ENCODE data around the gene SLC9A9.

The SLC9A9 gene

DNA sequence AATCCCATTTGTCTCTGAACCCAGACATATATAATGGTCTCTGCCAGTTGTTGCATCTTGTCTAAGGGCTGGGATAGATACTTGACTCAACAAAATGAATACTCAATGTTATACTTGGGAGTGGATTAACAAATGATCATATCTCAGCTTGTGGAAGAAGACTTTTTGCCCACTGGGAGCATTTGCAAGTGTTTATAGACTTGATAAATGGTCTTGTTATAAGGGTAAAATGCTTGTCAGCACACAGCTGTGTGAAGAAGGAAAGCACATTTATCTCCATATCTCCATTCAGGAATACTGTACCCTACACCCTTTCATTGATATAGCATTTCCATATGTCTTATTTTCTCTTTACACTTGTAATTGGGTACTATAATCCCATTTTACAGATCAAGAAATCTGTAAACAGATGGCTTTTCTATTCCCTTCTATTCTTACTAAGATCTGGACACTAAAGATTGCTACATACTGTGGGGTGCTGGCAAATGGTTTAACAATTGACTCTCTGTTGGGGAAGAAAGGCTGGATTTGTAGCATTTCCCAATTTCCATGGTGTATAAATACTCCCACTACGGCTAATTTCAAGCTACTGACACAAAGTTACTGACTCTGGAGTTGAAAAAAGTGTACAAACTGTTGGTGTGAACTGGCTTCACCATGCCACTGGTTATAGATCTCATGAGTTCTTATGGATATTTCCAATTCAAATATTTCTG is 574.1 kb downstream of the SLC9A9 start:
- H3K4me3 ChIP-seq (ENCODE audit: low read length): no peak overlapping the region
- TF ChIP-seq ZNF274 (IDR thresholded peaks at IDR 0.05; ENCODE audit: low read depth, low read length): no peak

DNA sequence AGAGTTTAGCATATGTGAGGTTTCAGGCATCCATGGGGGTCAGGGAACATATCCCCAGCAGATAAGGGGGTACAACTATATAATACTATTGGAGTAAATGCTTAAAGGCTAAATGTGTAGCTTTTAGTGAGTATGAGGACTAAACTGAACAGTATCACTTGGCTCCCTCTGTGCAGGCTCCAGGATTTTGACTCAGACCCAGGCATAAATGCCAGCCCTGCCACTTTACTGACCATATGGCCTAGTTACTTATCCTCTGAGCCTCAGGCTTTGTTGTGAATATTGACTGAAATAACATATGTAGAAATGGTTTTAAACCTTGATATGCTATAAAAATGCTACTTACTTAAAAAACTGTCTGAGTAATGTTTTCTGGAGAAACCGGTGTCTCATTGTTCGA is 577.1 kb downstream of the SLC9A9 start:
- no peak for TF ChIP-seq ZNF274 (IDR thresholded peaks at IDR 0.05; ENCODE audit: low read depth, low read length)
- no peak overlapping the region for H3K4me3 ChIP-seq (ENCODE audit: low read length)

DNA sequence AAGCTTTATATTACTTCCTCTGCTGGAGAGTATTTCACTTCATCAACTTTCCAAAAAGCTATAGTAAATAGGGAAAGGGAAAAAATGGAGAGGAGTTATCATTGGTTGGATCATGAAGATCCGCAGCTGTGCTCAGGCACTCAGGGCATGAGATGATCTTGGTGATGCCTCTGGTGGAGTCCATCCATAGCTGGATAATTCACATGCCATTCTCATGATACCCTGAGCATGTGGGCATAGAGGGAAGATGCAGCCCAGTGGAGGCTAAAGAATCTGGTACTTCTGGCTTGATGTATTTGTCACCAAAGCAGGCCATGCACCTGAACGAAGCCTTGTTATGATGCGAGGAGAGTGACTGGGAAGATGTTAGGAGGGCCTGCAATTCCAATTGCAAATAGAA is 578.5 kb downstream of the SLC9A9 start:
- no peak for TF ChIP-seq ZNF274 (IDR thresholded peaks at IDR 0.05; ENCODE audit: low read depth, low read length)
- no peak overlapping the region for H3K4me3 ChIP-seq (ENCODE audit: low read length)

DNA sequence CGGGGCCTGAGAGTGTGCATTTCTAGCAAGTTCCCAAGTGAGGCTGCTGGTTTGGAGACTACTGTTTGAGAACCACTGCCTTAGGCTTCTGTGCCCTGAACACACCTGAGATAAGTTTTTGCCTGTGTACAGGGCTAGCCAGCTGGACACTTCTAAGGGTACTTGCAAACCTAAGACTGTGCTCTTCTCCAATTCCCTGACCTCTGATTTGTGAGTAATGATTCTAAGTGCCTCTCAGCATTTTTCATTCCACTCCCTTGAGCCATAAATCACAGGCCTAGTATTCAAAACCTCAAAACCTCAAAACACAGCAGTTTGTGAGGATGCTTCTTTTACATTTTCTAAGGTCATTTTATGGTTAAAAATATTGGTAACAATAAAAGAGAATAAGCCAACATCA is 580.3 kb downstream of the SLC9A9 start:
- TF ChIP-seq ZNF274 (IDR thresholded peaks at IDR 0.05; ENCODE audit: low read depth, low read length): no peak

DNA sequence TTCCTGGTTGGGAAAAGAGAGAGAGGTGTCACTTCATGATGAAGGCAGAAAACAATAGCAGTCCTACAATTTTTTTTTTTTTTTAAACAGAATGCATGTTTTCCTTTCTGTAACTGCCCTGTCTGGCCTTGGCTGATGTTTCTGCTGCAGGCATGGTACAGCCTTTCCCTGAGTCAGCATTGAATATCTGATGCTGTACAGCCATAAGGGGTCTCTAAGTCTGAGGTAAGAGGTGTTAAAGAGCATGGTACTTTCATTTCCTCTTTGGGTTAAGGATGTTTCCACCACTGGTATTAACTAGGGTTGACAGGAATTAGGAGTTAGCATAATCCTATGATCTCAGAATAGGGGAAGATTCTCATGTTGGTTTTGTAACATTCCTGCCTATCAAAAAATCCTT is 581.3 kb downstream of the SLC9A9 start:
- H3K4me3 ChIP-seq (ENCODE audit: low read length): no peak overlapping the region
- TF ChIP-seq ZNF274 (IDR thresholded peaks at IDR 0.05; ENCODE audit: low read depth, low read length): no peak

More for the DNA sequence above, 580.3 kb downstream of the SLC9A9 start:
- H3K4me3 ChIP-seq (ENCODE audit: low read length): no peak overlapping the region

DNA sequence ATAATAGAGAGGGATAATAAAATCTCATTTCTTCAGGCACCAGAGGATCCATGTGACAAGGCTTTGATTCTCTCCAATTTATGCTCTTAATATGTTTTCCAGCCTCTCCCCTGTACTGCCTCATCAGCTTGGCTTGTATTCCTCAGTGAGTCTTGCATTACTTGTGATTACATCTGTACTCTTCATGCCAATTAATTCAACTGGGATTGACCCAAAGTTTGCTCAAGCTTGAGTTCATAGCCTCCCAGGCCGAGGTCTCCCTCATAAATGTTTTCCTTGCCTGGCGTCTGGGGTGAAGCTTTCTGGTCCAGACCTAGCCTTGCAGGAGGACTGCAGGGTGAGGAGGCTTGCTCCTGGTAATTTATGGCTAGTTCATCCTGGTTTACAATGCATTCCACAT is 581.8 kb downstream of the SLC9A9 start:
- no peak overlapping the region for H3K4me3 ChIP-seq (ENCODE audit: low read length)
- no peak for TF ChIP-seq ZNF274 (IDR thresholded peaks at IDR 0.05; ENCODE audit: low read depth, low read length)

DNA sequence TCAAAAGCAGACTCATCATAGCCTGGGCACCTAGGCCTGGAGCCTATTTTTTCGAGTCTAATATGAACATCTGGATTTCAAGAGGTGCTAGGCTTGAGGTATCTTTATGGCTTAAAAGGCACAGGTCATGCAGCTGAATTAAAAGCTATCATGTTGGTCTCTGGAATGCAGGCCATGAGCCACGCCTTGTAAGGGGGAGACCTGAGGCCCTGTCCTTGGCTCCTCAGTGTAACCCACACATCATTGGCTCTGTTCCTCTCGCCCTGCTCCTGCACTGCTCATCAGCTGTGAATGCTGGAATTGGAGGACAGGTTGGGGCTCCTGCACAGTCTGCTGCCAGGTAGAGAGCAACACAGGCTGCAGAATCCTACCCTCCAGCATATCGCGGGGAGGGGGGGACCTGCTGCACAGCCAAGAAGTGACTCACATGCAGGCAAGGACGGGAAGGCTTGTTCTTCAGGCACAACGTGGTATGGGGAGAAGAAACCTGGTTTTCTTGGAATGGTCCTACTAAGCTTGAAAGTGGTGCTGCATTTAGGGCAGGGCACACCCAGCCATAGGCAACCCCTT is 582.7 kb downstream of the SLC9A9 start:
- H3K4me3 ChIP-seq (ENCODE audit: low read length): no peak overlapping the region
- TF ChIP-seq ZNF274 (IDR thresholded peaks at IDR 0.05; ENCODE audit: low read depth, low read length): no peak

DNA sequence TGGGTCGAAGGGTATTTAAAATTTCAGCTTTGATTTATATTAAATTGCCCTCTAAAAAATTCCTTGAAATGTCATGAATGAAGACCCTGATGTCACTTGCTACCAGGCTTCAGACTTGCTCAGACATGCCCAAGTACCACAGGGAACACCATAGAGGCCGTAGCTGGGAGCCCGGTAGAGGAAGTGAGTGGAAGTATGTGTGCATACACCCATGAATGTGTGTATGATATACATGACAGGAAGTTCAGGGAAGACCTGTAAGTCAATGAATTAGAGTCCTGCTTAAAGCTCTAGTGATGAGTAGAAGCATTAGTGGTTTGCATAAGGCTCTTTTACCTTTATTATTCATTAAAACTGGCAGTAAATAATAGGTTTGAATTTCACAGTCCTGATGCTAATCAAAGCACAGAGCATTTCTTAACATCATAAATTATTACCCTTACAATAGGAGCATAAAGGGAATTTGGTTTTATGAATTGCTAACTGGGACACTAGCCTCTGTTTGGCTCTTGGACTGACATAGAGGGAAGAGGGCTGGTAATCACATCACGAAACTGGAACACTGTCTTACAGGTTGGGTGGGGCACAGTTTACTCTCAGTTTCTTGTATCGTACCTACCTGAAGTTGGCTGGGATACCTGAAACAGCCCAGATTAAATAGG is 584.3 kb downstream of the SLC9A9 start:
- H3K4me3 ChIP-seq (ENCODE audit: low read length): no peak overlapping the region
- TF ChIP-seq ZNF274 (IDR thresholded peaks at IDR 0.05; ENCODE audit: low read depth, low read length): no peak

DNA sequence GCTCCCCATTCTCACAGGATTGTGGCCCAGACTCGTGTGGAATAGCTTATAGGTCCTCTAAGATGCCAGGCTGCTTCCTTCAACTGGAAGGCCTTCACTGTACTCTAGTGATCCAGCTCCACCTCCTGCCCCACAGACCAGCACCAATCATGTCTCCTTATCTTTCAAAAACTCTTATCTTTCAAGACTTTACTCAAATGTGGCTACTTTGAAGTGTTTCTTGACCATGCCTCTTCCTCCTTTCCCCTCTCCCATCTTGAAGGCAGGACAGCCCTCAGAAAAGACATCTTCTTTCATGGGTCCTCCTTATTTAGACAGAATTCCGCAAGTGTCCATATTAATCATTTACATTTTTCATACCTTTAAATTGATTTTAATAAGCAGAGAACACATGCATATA is 586.4 kb downstream of the SLC9A9 start:
- no peak overlapping the region for H3K4me3 ChIP-seq (ENCODE audit: low read length)
- no peak for TF ChIP-seq ZNF274 (IDR thresholded peaks at IDR 0.05; ENCODE audit: low read depth, low read length)

DNA sequence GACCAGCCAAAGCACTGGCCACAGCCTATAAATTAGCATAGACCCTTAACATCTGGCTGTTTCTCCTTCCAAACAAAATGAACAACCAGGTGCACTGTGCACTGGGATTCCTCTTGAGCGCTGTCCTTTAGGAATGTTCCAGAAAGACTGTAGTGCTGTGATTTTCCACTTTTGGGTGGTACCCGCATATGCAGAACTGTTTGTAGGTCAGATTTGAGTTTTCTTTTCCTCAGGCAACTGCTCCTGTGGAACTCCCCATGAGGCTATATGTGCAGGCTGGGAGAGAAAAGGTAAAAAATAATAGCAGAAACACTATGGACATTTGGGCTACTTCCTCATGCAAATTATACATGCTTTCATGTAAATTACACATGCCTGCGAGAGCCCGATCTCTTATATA is 589.6 kb downstream of the SLC9A9 start:
- no peak for TF ChIP-seq ZNF274 (IDR thresholded peaks at IDR 0.05; ENCODE audit: low read depth, low read length)
- H3K4me3 ChIP-seq (ENCODE audit: low read length): no peak overlapping the region

DNA sequence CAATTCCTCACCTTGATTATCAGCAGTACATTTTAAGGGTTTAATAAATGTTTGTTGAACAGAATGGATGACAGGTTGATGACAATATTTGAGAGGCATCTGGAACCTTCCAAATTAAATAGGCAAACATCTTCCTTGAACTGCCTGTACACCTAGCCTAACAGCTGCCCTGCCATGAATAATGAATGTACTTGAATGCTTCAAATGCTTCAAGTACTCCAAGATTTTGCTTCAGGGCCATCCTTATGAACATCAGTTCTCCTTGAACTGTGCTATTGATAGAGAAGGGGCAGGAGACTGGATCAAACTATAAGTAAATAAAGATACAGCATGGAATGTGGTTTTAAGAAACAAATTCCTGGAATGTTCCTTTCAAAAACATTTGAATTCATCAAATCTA is 591.9 kb downstream of the SLC9A9 start:
- no peak overlapping the region for H3K4me3 ChIP-seq (ENCODE audit: low read length)
- no peak for TF ChIP-seq ZNF274 (IDR thresholded peaks at IDR 0.05; ENCODE audit: low read depth, low read length)

DNA sequence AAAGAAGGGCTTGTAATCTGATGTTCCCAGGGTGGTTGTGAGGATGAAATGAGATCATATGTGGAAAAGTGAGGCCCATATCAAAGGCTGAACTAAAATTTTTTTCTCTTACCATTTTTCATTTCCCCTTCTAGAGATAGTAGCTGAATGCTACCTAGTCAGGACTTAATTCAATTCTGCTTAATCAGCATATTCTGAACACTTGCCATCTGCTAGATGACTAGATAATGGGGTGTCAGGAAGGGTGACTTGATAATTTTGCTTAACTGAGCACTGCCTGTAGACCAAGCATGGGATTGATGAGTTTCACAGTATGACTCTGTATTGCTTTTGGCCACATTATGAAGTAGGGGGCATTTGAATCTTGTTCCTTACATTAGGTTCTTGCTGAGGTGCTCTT is 592.5 kb downstream of the SLC9A9 start:
- H3K4me3 ChIP-seq (ENCODE audit: low read length): no peak overlapping the region
- no peak for TF ChIP-seq ZNF274 (IDR thresholded peaks at IDR 0.05; ENCODE audit: low read depth, low read length)

DNA sequence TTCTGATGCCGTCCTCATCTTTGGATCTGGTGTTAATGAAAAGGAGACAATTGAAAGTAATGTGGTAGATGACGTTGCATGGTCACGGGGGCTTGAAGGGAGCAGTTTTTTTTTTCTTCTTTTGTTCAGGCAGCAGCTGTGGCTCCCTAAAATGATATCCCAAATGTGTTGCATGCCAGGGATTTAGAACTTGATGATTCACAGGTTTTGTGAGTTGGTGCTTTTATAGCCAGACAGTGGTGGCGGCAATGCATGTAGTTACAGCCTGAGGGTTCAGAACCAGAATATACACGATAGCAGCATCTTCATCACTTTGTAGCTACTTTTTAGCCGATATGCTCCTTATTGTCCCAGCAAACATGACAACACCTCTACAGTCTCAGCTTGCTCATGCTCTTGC is 595.3 kb downstream of the SLC9A9 start:
- TF ChIP-seq ZNF274 (IDR thresholded peaks at IDR 0.05; ENCODE audit: low read depth, low read length): no peak
- no peak overlapping the region for H3K4me3 ChIP-seq (ENCODE audit: low read length)

DNA sequence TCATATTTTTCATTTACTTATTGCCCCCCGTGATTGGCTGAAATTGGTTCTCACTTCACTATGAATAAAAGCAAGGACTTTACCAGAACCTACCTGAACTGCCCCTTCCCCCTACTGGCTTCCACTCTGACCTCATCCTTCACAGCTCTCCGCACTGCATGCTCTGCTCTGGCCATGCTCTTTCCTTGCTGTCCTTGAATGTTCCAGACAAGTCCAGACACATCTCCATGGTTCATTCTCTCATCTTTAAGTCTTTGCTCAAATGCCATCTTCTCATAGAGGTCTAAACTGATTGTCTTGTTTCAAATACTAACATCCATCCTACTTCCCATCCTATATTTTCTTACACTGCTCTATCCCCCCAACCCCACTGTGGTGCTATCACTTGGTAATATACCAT is 599.3 kb downstream of the SLC9A9 start:
- no peak overlapping the region for H3K4me3 ChIP-seq (ENCODE audit: low read length)
- TF ChIP-seq ZNF274 (IDR thresholded peaks at IDR 0.05; ENCODE audit: low read depth, low read length): no peak

DNA sequence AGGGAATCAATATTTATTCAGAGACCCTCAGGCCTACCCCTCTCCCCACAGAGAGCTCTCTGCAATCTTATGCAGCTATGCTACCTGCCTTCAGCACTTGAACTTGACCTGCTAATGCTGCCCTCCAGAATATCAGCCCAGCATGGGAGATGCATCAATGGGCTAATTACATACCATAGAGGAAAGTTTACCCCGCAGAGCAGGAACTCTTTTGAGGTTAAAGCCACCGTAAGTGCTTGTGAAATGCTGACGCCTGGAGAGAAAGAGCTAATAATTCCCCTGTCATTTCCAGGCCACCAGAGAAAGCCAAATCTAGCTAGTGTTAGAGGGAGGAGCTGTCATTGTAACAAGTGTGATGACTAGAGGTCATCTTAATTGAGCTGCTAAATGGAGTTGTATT is 601.2 kb downstream of the SLC9A9 start:
- TF ChIP-seq ZNF274 (IDR thresholded peaks at IDR 0.05; ENCODE audit: low read depth, low read length): no peak

More for the DNA sequence above, 601.2 kb downstream of the SLC9A9 start:
- H3K4me3 ChIP-seq (ENCODE audit: low read length): no peak overlapping the region
